Naive B cell (primary cell): ENCODE results near the gene IKZF2. TPM values are rescaled to one million over a fixed set of nuclear protein-coding genes. Genes with fewer than 3 reads are reported as not detected.

Experiments
- ATAC-seq, 2 donors: fragments of 150-1000 bp; cut with Tn5 transposase; 2 replicates each; pipeline ENCODE4 v1.10.0; 2021; ENCODE audit warnings: low read depth in 2 of 2, mild to moderate bottlenecking in 2 of 2, moderate library complexity in 2 of 2
- DNase-seq: peaks from one replicate; pipeline ENCODE4 v3.0.0; 2022
- H3K27ac Mint-ChIP-seq, 6 donors: one replicate each; pipeline ENCODE4 v1.8.0; 2020 to 2022; ENCODE audit warnings: mild to moderate bottlenecking in 6 of 6, mixed read lengths in 6 of 6, moderate library complexity in 5 of 6, inconsistent platforms in 2 of 6
- H3K27me3 Mint-ChIP-seq, 3 donors: one replicate each; pipeline ENCODE4 v1.8.0; 2021 to 2022; ENCODE audit warnings: mixed read lengths in 3 of 3, mild to moderate bottlenecking in 1 of 3
- H3K36me3 Mint-ChIP-seq, 2 donors: one replicate each; pipeline ENCODE4 v1.8.0; 2020 to 2022; ENCODE audit warnings: mixed read lengths in 2 of 2, inconsistent platforms in 1 of 2, mild to moderate bottlenecking in 1 of 2
- H3K4me1 Mint-ChIP-seq, 3 donors: one replicate each; pipeline ENCODE4 v1.8.0; 2020 to 2022; ENCODE audit warnings: mixed read lengths in 3 of 3, inconsistent platforms in 1 of 3, mild to moderate bottlenecking in 1 of 3, moderate library complexity in 1 of 3
- H3K4me3 Mint-ChIP-seq, 8 donors: one replicate each; pipeline ENCODE4 v1.8.0; 2020 to 2022; ENCODE audit warnings: mild to moderate bottlenecking in 8 of 8, mixed read lengths in 8 of 8, moderate library complexity in 8 of 8, inconsistent platforms in 2 of 8
- H3K9me3 Mint-ChIP-seq, 7 donors: one replicate each; pipeline ENCODE4 v1.8.0; 2020 to 2022; ENCODE audit warnings: mixed read lengths in 7 of 7, mild to moderate bottlenecking in 5 of 7, inconsistent platforms in 2 of 7, moderate library complexity in 1 of 7
- polyA plus RNA-seq, 6 donors: library from polyadenylated mRNA; unstranded; fragments of 300-500 nt; fragmentation: Illumina TruSeq; gene quantifications; one replicate each; pipeline ENCODE4 v1.2.3, GENCODE V29; 2021; ENCODE audit warnings: low read depth in 6 of 6

The IKZF2 gene
- polyA plus RNA-seq, 6 donors from 2014 or later: 0.59 to 6.8 (median 4.5) TPM

GRCh38 chr2:213149294-213149875 lies 2.0 kb downstream of the IKZF2 start:
- peak overlapping the region; percentile 83 to 98 (median 96) for H3K27ac Mint-ChIP-seq
- no peak for ATAC-seq

GRCh38 chr2:213148572-213149261 lies 2.7 kb downstream of the IKZF2 start:
- ATAC-seq (no peak), DNase-seq (no peak)
- Mint-ChIP-seq H3K9me3 (no peaks in the 10 kb centered on the region), H3K4me3 (peak overlapping the region; percentile 96 to 99 (median 97)), H3K36me3 (peaks cover 0 to 4% of the 10 kb centered on the region in 2 donors), H3K4me1 (peaks cover 36 to 46% (median 39%) of the 10 kb centered on the region in 3 donors), H3K27ac (peak overlapping the region; percentile 1 to 97 (median 94)), H3K27me3 (no peaks in the 10 kb centered on the region)

More at GRCh38 chr2:213149294-213149875, 2.0 kb downstream of the IKZF2 start:
- no peaks in the 10 kb centered on the region for H3K9me3 Mint-ChIP-seq
- H3K27me3 Mint-ChIP-seq: no peaks in the 10 kb centered on the region
- peak overlapping the region; percentile 96 to 99 (median 97) for H3K4me3 Mint-ChIP-seq
- peaks cover 0 to 4% of the 10 kb centered on the region in 2 donors for H3K36me3 Mint-ChIP-seq
- H3K4me1 Mint-ChIP-seq: peaks cover 38 to 50% (median 46%) of the 10 kb centered on the region in 3 donors
- no peak for DNase-seq

- no peak for DNase-seq
- Mint-ChIP-seq H3K9me3 (no peaks in the 10 kb centered on the region), H3K27ac (peak overlapping the region in 1 of 6 donors; percentile 66), H3K36me3 (peaks cover 0 to 4% of the 10 kb centered on the region in 2 donors), H3K4me3 (peak overlapping the region in 1 of 8 donors; percentile 97), H3K4me1 (peaks cover 31 to 41% (median 32%) of the 10 kb centered on the region in 3 donors), H3K27me3 (no peaks in the 10 kb centered on the region)
- no peak for ATAC-seq
Measured at GRCh38 chr2:213147538-213147937, 3.9 kb downstream of the IKZF2 start.

- Mint-ChIP-seq H3K27ac (no peak overlapping the region), H3K9me3 (no peaks in the 10 kb centered on the region), H3K36me3 (peaks cover 0 to 9% of the 10 kb centered on the region in 2 donors), H3K4me1 (peaks cover 21 to 31% (median 26%) of the 10 kb centered on the region in 3 donors), H3K27me3 (no peaks in the 10 kb centered on the region), H3K4me3 (peak overlapping the region in 1 of 8 donors; percentile 31)
- DNase-seq (no peak), ATAC-seq (no peak)
Measured at GRCh38 chr2:213145715-213146242, 5.6 kb downstream of the IKZF2 start.

GRCh38 chr2:213137064-213137463 lies 14.3 kb downstream of the IKZF2 start:
- Mint-ChIP-seq H3K4me3 (no peak overlapping the region), H3K9me3 (no peaks in the 10 kb centered on the region), H3K27ac (no peak overlapping the region), H3K4me1 (peaks cover 0 to 5% (median 3%) of the 10 kb centered on the region in 3 donors), H3K27me3 (no peaks in the 10 kb centered on the region), H3K36me3 (peaks cover 4 to 7% of the 10 kb centered on the region in 2 donors)
- no peak for DNase-seq
- ATAC-seq: no peak

GRCh38 chr2:213129311-213129710 lies 22.1 kb downstream of the IKZF2 start:
- Mint-ChIP-seq H3K9me3 (no peaks in the 10 kb centered on the region), H3K4me1 (peaks cover 6 to 17% (median 12%) of the 10 kb centered on the region in 3 donors), H3K4me3 (no peak overlapping the region), H3K27ac (peak overlapping the region in 3 of 6 donors; percentile 65 to 89 (median 88)), H3K36me3 (no peaks in the 10 kb centered on the region), H3K27me3 (no peaks in the 10 kb centered on the region)
- DNase-seq (no peak), ATAC-seq (peak; percentile 21 to 33)

- DNase-seq (no peak), ATAC-seq (no peak)
- Mint-ChIP-seq H3K27ac (peak overlapping the region in 1 of 6 donors; percentile 41), H3K4me1 (peaks cover 13 to 32% (median 19%) of the 10 kb centered on the region in 3 donors), H3K27me3 (no peaks in the 10 kb centered on the region), H3K36me3 (no peaks in the 10 kb centered on the region), H3K4me3 (no peak overlapping the region), H3K9me3 (no peaks in the 10 kb centered on the region)
Measured at GRCh38 chr2:213125646-213126347, 25.6 kb downstream of the IKZF2 start.

- Mint-ChIP-seq H3K4me1 (peaks cover 28 to 41% (median 36%) of the 10 kb centered on the region in 3 donors), H3K27ac (peak overlapping the region in 1 of 6 donors; percentile 5), H3K36me3 (no peaks in the 10 kb centered on the region), H3K27me3 (no peaks in the 10 kb centered on the region), H3K4me3 (no peak overlapping the region), H3K9me3 (no peaks in the 10 kb centered on the region)
- ATAC-seq (no peak), DNase-seq (no peak)
Measured at GRCh38 chr2:213122725-213123124, 28.7 kb downstream of the IKZF2 start.

- no peak overlapping the region for H3K4me3 Mint-ChIP-seq
- H3K4me1 Mint-ChIP-seq: peaks cover 32 to 46% (median 36%) of the 10 kb centered on the region in 3 donors
- DNase-seq: no peak
- H3K36me3 Mint-ChIP-seq: no peaks in the 10 kb centered on the region
- peak overlapping the region in 1 of 6 donors; percentile 8 for H3K27ac Mint-ChIP-seq
- no peaks in the 10 kb centered on the region for H3K9me3 Mint-ChIP-seq
- no peaks in the 10 kb centered on the region for H3K27me3 Mint-ChIP-seq
- ATAC-seq: no peak
Measured at GRCh38 chr2:213121690-213122089, 29.7 kb downstream of the IKZF2 start.

GRCh38 chr2:213119061-213119809 lies 32.2 kb downstream of the IKZF2 start:
- DNase-seq (peak; percentile 21), ATAC-seq (peak; percentile 81 to 83)
- Mint-ChIP-seq H3K27ac (peak overlapping the region; percentile 41 to 92 (median 82)), H3K4me1 (peaks cover 32 to 48% (median 35%) of the 10 kb centered on the region in 3 donors), H3K27me3 (no peaks in the 10 kb centered on the region), H3K9me3 (no peaks in the 10 kb centered on the region), H3K4me3 (peak overlapping the region; percentile 15 to 85 (median 70)), H3K36me3 (no peaks in the 10 kb centered on the region)

GRCh38 chr2:213108308-213108707 lies 43.1 kb downstream of the IKZF2 start:
- DNase-seq: no peak
- Mint-ChIP-seq H3K4me3 (no peak overlapping the region), H3K9me3 (no peaks in the 10 kb centered on the region), H3K4me1 (peaks cover 8 to 22% (median 21%) of the 10 kb centered on the region in 3 donors), H3K27me3 (no peaks in the 10 kb centered on the region), H3K27ac (peak overlapping the region in 3 of 6 donors; percentile 5 to 41 (median 16)), H3K36me3 (no peaks in the 10 kb centered on the region)
- no peak for ATAC-seq

- Mint-ChIP-seq H3K4me3 (no peak overlapping the region), H3K27me3 (no peaks in the 10 kb centered on the region), H3K27ac (peak overlapping the region in 2 of 6 donors; percentile 49 to 73), H3K9me3 (no peaks in the 10 kb centered on the region), H3K36me3 (no peaks in the 10 kb centered on the region), H3K4me1 (peaks cover 13 to 24% (median 22%) of the 10 kb centered on the region in 3 donors)
- ATAC-seq: no peak
- no peak for DNase-seq
Measured at GRCh38 chr2:213107728-213108127, 43.7 kb downstream of the IKZF2 start.
